GM21619 (cell line): ENCODE data around the gene TMEM217.
"Not testable (repeated sequence)": the region's sequence is repeated elsewhere in the genome, so short reads cannot be mapped to it uniquely, and the experiment has no call there.

Experiments used
- ATAC-seq: cut with Tn5 transposase; IDR thresholded peaks from one replicate; pipeline ENCODE4 v1.9.1; 2021; ENCODE audit not compliant: unreplicated experiment

The TMEM217 gene

DNA sequence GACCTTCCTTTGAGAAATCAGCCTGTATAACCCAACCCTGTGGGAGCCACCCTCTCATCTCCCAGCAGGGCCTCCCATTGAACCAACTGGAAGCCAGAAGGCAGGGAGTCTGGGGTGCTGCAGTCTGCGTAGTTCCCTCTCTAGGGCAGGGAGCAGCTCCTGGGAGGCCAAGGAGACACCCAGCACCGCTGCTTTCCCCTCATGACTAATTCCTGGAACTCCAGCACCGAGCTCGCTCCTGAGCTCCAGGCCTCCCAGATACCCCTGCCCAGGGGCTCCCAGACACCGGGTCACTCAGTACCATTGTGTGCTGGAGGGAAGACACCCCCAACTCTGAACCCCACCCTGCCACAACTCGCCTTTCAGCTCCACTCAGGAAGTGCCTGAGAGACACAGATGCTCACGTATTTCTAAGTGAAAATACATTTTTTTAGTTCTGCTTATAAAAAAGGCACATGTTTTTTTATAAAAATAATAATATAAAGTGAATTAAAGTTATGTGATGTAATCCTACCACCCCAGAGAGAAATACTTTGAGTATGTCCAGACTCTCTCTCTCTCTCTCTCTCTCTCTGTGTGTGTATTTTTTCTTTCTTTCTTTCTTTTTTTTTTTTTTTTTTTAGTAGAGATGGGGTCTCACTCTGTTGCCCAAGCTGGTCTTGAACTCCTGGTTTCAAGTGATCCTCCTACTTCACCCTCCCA, 70.5 kb downstream of the TMEM217 start:
- no peak for ATAC-seq

DNA sequence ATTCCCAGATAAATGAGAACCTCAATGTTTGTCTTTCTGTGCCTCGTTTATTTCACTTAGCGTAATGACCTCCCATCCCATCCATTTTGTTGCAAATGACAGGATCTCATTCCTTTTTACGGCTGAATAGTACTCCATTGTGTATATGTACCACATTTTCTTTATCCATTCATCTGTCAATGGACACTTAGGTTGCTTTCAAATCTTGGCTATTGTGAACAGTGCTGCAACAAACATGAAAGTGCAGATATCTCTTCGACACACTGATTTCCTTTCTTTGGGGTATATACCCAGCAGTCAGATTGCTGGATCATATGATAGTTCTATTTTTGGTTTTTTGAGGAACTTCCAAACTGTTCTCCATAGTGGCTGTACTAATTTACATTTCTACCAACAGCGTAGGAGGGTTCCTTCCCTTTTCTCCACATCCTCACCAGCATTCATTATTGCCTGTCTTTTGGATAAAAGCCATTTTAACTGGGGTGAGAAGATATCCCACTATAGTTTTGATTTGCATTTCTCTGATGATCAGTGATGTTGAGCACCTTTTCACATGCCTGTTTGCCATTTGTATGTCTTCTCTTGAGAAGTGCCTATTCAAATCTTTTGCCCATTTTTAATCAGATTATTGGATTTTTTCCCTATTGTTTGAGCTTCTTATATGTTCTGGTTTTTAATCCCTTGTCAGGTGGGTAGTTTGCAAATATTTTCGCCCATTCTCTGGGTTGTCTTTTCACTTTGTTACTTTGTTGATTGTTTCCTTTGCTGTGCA, 71.8 kb downstream of the TMEM217 start:
- ATAC-seq: not testable (repeated sequence)

DNA sequence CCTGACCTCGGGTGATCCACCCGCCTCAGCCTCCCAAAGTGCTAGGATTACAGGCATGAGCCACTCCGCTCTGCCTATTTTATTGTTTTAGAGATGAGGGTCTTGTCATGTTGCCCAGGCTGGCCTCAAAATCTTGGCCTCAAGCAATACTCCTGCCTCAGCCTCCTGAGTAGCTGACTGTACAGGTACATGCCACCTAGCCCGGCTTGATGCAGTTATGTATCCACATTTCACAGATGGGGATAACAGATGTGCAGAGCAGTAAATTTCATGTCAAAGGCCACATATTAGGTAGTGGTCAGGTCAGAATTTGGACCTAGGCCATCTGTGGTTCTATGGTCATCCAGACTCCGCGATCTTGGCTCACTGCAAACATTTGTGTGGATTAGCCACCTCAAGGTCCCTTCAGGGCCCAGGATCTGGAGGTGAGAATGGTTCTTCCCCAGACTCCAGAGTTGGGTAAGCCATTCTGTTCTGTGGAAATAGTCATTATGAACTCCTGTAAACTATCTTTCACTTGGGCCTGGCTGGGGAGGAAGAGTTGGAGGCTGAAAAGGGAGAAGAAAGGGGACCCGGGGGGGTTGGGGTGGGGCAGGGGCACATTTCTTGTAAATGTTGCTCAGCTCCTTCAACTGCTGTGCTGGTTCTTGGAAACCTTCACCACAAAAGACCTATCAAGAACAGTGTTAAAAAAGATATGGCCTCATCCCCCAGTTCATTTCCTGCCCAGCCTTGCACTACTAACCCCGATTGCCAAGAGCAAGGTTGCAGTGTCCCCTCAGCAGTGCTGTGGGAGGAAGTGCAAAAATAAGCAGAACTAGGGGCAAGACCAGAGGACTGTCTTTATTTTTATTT, 75.0 kb downstream of the TMEM217 start:
- no peak for ATAC-seq

DNA sequence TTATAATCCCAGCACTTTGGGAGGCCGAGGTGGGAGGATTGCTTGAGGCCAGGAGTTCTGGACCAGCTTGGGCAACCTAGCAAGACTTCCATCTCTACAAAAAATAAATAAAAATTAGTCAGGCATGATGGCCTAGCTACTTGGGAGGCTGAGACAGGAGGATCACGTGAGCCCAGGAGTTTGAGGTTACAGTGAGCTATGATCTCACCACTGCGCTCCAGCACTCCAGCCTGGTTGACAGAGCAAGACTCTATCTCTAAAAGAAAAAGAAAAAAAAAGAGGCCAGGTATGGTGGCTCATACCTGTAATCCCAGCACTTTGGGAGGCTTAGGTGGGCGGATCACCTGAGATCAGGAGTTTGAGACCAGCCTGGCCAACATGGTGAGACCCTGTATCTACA, 77.3 kb downstream of the TMEM217 start:
- ATAC-seq: not testable (repeated sequence)

DNA sequence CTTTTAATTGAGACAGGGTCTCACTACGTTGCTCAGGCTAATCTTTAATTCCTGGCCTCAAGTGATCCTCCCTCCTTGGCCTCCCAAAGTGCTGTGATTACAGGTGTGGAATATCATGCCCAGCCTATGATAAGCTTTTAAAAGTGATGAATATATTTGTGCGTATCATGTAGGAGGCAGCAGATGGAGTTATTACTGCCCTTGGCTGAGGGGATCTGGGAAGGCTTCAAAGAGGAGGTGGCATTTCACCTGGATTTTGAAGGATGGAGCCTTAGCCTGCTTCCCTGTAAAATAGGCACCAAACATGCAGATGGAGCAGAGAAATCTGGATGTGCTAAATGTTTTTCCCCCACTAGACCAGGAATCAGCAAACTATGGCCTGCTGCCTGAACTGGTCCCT, 77.9 kb downstream of the TMEM217 start:
- ATAC-seq: no peak

DNA sequence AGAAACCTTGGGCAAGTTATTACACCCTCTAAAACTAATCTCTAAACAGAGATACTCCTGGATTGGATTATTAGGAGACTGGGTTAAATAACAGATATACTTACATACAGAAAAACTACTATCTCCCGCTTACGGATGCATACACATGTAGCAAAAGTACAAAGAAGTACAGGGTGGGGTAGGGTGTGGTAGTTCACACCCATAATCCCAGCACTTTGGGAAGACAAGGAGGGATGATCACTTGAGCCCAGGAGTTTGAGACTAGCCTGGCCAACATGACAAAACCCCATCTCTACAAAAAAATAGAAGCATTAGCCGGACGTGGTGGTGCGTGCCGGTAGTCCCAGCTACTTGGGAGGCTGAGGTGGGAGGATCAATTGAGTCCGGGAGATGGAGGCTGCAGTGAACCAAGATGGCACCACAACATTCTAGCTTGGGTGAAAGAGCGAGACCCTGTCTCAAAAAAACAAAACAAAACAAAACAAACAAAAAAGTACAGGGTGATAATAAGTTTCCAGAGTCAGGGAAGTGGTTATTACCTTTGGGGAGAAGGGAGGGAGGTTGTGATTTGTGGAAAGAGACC, 79.9 kb downstream of the TMEM217 start:
- ATAC-seq: no peak

DNA sequence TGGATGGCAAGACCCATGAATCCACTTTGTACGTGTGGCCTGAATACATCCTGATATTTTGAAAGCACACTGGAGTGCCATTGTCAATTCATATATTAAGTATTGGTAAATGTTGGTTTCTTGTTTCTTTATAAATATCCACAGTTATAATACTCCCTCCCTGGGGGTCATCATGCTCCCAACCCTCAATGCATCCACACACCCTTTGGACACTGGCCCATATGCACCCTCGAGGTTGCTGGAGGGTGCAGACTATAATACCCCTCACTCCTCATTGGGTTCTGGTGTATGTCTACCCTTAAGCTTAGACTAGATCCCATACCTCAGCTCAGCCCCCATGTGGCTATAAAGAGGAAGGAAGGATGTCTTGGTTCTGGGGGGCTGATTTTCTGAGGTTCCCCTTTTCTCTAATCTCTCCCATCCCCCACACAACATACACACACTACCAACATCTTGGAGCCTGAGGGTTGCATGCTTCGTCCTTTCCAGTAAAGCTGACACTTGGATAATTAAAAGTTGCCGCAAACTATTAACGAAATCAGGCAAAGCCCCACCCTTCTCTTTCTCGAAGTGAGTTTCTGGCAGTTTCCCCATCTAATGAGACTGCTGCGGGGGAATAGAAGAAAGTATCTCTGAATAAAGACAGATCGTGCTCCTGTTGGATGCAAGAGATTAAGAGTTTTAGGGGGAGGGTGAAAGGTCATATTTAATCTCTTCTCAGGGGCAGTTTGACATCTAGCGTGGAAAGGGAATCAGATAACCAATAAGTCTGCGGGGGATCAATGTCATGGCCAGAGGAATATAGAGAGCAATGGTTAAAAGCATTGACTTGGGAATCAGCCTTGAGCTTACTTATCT, 80.6 kb downstream of the TMEM217 start:
- ATAC-seq: no peak

DNA sequence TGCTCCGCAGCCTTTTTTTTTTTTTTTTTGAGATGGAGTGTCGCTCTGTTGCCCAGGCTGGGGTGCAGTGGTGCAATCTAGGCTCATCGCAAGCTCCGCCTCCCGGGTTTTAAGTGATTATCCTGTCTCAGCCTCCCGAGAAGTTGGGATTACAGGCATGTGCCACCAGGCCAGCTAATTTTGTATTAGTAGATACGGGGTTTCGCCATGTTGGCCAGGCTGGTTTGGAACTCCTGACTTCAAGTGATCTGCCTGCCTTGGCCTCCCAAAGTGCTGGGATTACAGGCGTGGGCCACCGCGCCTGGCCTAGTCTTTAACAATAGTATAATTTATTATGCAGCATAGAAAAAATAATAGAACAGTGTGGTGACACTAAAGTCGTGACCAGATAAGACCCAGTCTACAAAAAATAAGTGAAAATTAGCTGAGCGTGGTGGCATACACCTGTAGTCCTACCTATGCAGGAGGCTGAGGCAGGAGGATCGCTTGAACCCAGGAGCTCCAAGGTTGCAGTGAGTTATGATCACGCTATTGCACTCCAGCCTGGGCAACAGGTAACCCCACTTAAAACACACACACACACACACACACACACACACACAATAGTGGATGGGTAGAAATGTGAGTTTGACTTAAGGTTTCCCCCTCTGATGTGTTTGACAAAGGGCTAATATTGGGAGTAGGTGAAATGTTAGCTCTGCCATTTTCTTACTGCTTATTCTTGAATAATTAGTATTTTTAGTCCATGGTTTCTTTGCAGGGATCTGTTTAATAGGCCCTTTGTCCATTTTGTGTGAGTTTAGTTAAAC, 81.5 kb downstream of the TMEM217 start:
- ATAC-seq: no peak

DNA sequence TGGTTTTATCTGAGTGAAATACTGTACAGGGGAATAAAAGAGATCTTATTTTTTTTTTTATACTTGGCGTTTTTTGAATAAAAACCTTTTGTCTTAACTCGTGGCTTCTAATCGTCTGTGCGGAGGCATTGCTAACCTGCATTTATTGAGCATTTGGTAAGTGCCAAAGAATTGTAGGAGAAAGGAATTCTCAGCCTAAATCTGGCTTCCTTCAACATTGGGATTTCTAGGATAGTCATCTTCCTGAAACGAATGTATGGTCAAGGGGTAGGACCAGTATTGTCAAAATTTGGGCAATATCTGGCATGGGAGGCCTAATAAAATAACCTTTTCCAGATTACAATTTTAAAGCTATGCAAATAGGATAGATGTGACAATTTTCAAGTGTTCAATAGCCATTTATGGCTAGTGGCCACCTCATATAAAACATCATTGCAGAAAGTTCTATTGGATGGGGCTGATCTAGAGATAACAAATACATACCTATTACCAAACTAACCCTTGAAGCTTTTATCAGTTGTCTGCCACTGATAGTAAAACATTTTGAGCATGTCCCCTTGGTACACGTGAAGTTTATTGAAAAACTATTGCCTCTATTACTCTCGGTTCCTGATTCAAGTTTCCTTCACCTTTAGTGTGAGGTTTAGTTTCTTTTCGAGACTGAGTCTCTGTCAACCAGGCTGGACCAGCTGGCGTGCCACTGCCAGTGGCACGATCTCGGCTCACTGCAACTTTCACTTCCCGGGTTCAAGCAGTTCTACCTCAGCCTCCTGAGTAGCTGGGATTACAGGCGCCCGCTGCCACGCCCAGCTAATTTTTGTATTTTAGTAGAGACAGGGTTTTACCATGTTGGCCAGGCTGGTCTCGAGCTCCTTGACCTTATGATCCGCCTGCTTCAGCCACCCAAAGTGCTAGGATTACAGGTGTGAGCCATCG, 82.3 kb downstream of the TMEM217 start:
- peak; percentile 32 for ATAC-seq

DNA sequence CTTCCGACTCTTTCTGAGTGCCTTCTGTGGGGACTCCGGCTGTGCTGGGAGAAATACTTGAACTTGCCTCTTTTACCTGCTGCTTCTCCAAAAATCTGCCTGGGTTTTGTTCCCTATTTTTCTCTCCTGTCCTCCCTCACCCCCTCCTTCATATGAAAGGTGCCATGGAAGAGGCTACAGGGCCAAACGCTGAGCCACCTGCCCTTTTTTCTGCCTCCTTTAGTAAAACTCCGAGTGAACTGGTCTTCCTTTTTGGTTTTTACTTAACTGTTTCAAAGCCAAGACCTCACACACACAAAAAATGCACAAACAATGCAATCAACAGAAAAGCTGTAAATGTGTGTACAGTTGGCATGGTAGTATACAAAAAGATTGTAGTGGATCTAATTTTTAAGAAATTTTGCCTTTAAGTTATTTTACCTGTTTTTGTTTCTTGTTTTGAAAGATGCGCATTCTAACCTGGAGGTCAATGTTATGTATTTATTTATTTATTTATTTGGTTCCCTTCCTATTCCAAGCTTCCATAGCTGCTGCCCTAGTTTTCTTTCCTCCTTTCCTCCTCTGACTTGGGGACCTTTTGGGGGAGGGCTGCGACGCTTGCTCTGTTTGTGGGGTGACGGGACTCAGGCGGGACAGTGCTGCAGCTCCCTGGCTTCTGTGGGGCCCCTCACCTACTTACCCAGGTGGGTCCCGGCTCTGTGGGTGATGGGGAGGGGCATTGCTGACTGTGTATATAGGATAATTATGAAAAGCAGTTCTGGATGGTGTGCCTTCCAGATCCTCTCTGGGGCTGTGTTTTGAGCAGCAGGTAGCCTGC, 83.2 kb downstream of the TMEM217 start:
- no peak for ATAC-seq

DNA sequence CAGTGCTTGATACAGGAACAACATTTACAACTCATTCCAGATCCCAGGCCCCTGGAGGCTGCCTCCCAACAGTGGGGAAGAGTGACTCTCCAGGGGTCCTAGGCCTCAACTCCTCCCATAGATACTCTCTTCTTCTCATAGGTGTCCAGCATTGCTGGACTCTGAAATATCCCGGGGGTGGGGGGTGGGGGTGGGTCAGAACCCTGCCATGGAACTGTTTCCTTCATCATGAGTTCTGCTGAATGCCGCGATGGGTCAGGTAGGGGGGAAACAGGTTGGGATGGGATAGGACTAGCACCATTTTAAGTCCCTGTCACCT, 83.8 kb downstream of the TMEM217 start:
- ATAC-seq: no peak

DNA sequence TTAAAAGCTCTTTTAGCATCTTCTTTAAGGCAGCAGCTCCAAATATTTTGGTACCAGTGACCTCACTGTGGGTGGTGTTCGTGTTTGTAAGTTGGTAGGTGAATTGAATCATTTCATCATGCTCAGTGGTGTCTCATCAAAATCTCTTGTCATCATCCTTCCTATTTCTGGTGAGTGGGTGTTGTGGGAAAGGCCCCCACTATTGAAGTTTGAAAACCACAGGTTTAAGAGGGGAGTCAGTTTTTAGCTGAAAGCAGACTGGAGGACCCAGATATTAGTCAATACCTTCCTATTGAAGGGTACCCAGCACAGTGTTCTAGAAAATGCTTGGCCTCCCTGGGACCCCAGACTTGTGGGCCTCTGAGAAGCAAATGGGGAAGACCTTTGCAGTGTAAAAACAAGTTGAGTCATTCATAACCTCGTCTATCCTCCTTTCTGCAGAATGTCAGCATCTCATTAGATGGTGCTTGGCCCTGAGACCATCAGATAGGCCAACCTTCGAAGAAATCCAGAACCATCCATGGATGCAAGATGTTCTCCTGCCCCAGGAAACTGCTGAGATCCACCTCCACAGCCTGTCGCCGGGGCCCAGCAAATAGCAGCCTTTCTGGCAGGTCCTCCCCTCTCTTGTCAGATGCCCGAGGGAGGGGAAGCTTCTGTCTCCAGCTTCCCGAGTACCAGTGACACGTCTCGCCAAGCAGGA, 84.3 kb downstream of the TMEM217 start:
- ATAC-seq: no peak

DNA sequence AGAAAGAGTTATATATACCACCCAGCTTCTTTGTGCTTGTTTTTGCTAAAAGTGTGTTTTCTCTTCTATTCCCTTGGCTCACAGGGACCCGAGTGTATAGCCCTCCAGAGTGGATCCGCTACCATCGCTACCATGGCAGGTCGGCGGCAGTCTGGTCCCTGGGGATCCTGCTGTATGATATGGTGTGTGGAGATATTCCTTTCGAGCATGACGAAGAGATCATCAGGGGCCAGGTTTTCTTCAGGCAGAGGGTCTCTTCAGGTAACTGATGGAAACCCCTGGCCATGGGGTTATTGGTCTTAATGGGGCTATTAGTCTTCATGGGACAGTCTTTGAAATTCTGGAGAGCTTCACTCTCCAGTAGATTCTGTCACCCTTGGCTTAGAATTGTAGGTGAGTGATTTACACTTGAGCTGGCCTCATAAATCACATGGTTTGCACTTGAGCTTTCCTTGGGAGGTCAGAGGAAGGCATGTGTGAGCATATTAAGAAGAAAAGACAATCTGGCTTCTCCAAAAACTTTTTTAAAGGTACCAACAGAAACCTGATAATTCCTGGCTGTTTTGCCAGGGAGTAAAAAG, 84.9 kb downstream of the TMEM217 start:
- no peak for ATAC-seq

DNA sequence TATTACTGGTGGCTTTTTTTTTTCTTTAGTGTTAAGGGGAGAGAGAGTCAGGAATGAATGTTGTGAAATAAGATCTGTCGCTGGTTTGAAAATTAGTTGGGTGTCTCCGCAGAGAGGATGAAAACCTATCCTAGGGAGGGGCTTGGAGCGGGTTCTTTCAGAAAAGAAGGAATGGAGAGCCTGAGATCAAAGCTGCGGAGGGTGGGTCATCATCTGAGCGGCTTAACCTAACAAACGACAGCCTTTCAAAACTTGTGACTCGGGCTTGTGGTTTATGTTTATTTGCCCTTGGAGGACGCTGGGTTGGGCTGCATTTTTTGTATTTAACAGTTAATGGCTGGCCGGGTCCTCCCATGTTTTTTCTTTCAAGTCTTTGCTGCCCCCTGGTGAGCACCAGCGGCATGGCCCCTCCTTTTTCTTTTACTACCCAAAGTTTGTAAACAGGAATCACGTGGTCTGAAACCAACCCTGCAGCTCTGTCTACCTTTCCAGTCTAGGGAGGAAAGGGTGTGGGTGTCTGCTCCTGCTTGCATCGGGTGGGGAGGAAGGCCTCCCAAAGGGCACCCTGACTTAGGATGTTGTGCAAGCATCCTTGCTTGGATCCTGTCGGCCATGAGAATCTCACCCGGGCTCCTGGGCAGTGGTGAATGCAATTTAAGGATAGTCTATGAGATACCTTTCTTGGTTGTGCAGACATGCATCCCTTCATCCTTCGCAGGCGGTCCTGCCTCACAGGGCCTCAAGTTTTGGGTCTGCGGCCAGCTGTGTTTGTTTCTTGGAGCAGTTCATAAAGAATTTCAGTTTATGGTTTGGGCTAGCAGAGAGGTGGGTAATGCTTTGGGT, 85.8 kb downstream of the TMEM217 start:
- ATAC-seq: peak; percentile 25

DNA sequence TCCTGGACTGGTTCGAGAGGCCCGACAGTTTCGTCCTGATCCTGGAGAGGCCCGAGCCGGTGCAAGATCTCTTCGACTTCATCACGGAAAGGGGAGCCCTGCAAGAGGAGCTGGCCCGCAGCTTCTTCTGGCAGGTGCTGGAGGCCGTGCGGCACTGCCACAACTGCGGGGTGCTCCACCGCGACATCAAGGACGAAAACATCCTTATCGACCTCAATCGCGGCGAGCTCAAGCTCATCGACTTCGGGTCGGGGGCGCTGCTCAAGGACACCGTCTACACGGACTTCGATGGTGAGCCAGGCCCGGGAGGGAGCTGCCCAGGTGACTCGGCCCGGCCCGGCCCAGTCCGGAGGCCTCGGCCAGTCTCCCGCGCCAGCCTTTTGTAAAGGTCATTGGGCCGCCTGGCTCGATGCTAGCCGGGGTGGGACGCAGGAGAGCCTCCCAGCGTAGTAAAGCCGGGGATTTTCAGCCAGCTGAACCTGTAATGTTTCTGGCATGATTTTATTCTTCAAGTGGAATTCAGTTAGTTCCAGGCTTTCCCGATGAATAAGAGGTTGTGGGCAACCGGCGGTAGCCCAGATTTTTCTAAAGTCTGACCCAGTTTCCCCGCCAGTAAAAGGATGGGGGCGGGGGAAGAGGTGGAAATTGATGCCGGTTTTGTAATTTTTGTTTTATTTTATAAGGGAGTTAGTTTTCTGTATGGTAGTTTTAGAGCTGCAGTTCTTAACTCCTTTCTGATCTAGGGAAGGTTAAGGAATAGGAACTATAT, 86.6 kb downstream of the TMEM217 start:
- ATAC-seq: no peak
